Ascending aorta (tissue), 2 donors: ENCODE results near the gene MYLIP. TPM values are rescaled to one million over a fixed set of nuclear protein-coding genes. Genes with fewer than 3 reads are reported as not detected.
"Not testable (repeated sequence)": the region's sequence is repeated elsewhere in the genome, so short reads cannot be mapped to it uniquely, and the experiment has no call there.

Source experiments
- DNase-seq, 2 donors: peaks; one replicate each; pipeline ENCODE4 v3.0.0-alpha.2; 2019; ENCODE audit warnings: low spot score in 2 of 2
- H3K27ac ChIP-seq, 2 donors: fragments of 200-600 bp; sonication (generic); one replicate each; pipeline ENCODE4 v1.5.1; 2016 to 2017; ENCODE audit warnings: mild to moderate bottlenecking in 1 of 2
- H3K27me3 ChIP-seq: fragments of 200-600 bp; sonication (generic); one replicate; pipeline ENCODE4 v1.5.1; 2017
- H3K36me3 ChIP-seq, 2 donors: fragments of 200-600 bp; sonication (generic); one replicate each; pipeline ENCODE4 v1.5.1; 2016
- H3K4me1 ChIP-seq, 2 donors: fragments of 200-600 bp; sonication (generic); one replicate each; pipeline ENCODE4 v1.5.1; 2016 to 2017; ENCODE audit warnings: mild to moderate bottlenecking in 1 of 2
- H3K4me3 ChIP-seq, 2 donors: fragments of 200-600 bp; sonication (generic); one replicate each; pipeline ENCODE4 v1.5.1; 2016 to 2017; ENCODE audit warnings: mild to moderate bottlenecking in 1 of 2
- H3K9me3 ChIP-seq, 2 donors: fragments of 200-600 bp; sonication (generic); one replicate each; pipeline ENCODE4 v1.5.1; 2016
- intact Hi-C: fragments of 100-400 bp; cut with DNase I; formaldehyde crosslinking; loops from one replicate; pipeline ENCODE4 v1.15.1; 2023
- total RNA-seq: library from RNA; depleted of rRNA; stranded (reverse); fragments of >200 nt; gene quantifications from one replicate; pipeline ENCODE4 v1.1.0, GENCODE V29; 2016
- TF ChIP-seq, protein P1 (sequence below), 3 experiments: fragments of 200-600 bp in 2 of 3; fragments of 450-650 bp in 1 of 3; sonication (generic) in 2 of 3; IDR thresholded peaks; one replicate each; pipeline ENCODE4 v1.5.1; 2016 to 2019; ENCODE audit warnings: antibody characterized with exemption in 3 of 3, mild to moderate bottlenecking in 1 of 3, moderate library complexity in 1 of 3

Gene MYLIP
- total RNA-seq, 1 donor from 2014 or later: 36.1 TPM

- Histone ChIP-seq H3K27ac (no peak overlapping the region), H3K27me3 (no peaks in the 10 kb centered on the region), H3K4me3 (no peak overlapping the region), H3K9me3 (no peaks in the 10 kb centered on the region), H3K4me1 (no peaks in the 10 kb centered on the region), H3K36me3 (no peaks in the 10 kb centered on the region)
- intact Hi-C loops: no loop called here
- DNase-seq: no peak
- TF ChIP-seq, protein P1, sequence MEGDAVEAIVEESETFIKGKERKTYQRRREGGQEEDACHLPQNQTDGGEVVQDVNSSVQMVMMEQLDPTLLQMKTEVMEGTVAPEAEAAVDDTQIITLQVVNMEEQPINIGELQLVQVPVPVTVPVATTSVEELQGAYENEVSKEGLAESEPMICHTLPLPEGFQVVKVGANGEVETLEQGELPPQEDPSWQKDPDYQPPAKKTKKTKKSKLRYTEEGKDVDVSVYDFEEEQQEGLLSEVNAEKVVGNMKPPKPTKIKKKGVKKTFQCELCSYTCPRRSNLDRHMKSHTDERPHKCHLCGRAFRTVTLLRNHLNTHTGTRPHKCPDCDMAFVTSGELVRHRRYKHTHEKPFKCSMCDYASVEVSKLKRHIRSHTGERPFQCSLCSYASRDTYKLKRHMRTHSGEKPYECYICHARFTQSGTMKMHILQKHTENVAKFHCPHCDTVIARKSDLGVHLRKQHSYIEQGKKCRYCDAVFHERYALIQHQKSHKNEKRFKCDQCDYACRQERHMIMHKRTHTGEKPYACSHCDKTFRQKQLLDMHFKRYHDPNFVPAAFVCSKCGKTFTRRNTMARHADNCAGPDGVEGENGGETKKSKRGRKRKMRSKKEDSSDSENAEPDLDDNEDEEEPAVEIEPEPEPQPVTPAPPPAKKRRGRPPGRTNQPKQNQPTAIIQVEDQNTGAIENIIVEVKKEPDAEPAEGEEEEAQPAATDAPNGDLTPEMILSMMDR (IDR thresholded peaks at IDR 0.05): no peak
Observed at GRCh38 chr6:16171400-16171799, 42.5 kb downstream of the MYLIP start.

DNA sequence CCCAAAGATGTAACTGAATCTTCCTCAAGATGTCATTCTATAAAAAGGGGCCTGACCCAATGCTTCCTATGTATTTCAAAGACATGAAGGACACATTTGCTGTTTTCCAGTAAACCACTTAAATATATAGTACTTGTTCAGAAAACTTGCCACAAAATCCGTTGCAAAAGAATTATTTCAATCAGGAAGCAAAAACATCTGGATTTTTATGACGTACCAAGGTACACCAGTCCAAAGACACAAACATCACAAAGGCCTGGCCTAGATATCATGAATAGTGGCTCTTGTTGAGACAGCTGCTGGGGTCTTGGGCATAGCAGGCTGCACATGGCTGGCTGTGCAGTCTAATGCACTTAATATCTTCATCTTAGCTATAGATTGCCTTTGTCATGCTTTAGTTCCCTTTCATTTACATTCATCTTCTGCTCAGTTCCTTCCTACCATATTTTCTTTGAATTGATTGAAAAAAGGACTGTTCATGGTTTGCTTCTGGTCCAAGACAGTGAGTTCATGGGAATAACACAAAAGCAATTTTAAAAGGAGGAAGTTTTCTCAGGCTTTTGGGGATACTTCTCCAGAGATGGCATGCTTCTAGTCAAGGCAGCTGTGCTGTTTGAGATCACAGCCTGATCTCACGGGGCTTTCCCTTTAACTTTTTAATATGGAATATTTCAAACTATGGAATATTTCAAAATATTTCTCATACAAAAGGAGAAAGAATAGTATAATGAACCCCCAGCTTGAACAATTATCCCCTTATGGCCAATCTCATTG lies 44.5 kb downstream of the MYLIP start:
- Histone ChIP-seq H3K4me1 (no peaks in the 10 kb centered on the region), H3K27ac (no peak overlapping the region), H3K36me3 (no peaks in the 10 kb centered on the region), H3K4me3 (no peak overlapping the region), H3K27me3 (no peaks in the 10 kb centered on the region), H3K9me3 (no peaks in the 10 kb centered on the region)
- TF ChIP-seq, protein P1 (IDR thresholded peaks at IDR 0.05): no peak
- intact Hi-C loops: no loop called here
- no peak for DNase-seq

- DNase-seq: no peak
- H3K27me3 ChIP-seq: no peaks in the 10 kb centered on the region
- no peak overlapping the region for H3K4me3 ChIP-seq
- H3K36me3 ChIP-seq: no peaks in the 10 kb centered on the region
- no peaks in the 10 kb centered on the region for H3K4me1 ChIP-seq
- TF ChIP-seq, protein P1 (IDR thresholded peaks at IDR 0.05): no peak
- H3K27ac ChIP-seq: no peak overlapping the region
- no peaks in the 10 kb centered on the region for H3K9me3 ChIP-seq
- intact Hi-C loops: no loop called here
Observed at GRCh38 chr6:16174416-16175078, 45.7 kb downstream of the MYLIP start.

DNA sequence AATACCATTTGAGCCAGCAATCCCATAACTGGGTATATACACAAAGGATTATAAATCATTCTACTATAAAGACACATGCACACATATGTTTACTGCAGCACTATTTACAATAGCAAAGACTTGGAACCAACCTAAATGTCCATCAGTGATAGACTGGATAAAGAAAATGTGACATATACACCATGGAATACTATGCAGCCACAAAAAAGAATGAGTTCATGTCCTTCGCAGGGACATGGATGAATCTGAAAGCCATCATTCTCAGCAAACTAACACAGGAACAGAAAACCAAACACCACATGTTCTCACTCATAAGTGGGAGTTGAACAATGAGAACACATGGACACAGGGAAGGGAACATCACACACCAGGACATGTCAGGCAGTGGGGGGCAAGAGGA lies 47.7 kb downstream of the MYLIP start:
- H3K4me3 ChIP-seq, intact Hi-C loops, H3K36me3 ChIP-seq, H3K27me3 ChIP-seq, H3K9me3 ChIP-seq, H3K4me1 ChIP-seq, DNase-seq, H3K27ac ChIP-seq: not testable (repeated sequence)

DNA sequence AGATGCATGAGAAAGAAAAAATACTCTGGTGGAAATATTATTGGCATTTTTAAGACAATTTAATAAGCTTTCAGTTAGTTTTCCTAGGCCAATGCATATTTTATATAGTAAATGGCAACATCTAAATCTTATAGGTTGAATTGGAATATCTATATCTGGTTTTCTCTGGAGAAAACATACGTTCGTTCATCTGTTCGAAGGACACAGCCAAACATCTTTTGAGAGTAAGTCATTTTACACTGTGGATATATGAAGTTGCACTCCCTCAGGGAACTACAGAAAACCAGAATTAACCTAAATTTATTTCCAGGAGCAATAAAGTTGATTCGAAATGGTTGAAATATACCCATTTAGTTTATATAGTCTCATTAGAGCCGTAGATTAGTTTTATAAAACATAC lies 49.0 kb downstream of the MYLIP start:
- TF ChIP-seq, protein P1 (IDR thresholded peaks at IDR 0.05): no peak
- H3K27ac ChIP-seq: no peak overlapping the region
- H3K4me3 ChIP-seq: no peak overlapping the region
- no peak for DNase-seq
- H3K9me3 ChIP-seq: no peaks in the 10 kb centered on the region
- no peaks in the 10 kb centered on the region for H3K36me3 ChIP-seq
- intact Hi-C loops: no loop called here
- no peaks in the 10 kb centered on the region for H3K4me1 ChIP-seq
- no peaks in the 10 kb centered on the region for H3K27me3 ChIP-seq

GRCh38 chr6:16178351-16178750 lies 49.5 kb downstream of the MYLIP start:
- H3K27me3 ChIP-seq: no peaks in the 10 kb centered on the region
- H3K27ac ChIP-seq: no peak overlapping the region
- intact Hi-C loops: no loop called here
- DNase-seq: no peak
- no peak overlapping the region for H3K4me3 ChIP-seq
- TF ChIP-seq, protein P1 (IDR thresholded peaks at IDR 0.05): no peak
- H3K36me3 ChIP-seq: no peaks in the 10 kb centered on the region
- H3K9me3 ChIP-seq: no peaks in the 10 kb centered on the region
- H3K4me1 ChIP-seq: peaks cover 0 to under 1% of the 10 kb centered on the region in 2 donors
